Measurements from ENCODE around the gene ZBTB32. TPM values are rescaled to one million over a fixed set of nuclear protein-coding genes. Genes with fewer than 3 reads are reported as not detected.

Gene ZBTB32
- total RNA-seq, 1 experiment from 2014 or later = not detected

DNA sequence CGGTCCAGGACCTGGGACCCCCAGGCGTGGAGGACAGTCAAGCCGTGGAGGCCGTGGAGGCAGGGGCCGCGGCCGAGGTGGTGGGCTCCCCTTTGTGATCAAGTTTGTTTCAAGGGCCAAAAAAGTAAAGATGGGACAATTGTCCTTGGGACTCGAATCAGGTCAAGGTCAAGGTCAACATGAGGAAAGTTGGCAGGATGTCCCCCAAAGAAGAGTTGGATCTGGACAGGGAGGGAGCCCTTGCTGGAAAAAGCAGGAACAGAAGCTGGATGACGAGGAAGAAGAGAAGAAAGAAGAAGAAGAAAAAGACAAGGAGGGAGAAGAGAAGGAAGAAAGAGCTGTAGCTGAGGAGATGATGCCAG is 15.8 kb downstream of the ZBTB32 start:
- Histone ChIP-seq H3K4me3 (ENCODE audit: low read depth in 2 of 2, low read length in 2 of 2) (no peak overlapping the region), H3K27me3 (ENCODE audit: control insufficient read depth, insufficient read depth, low read length) (no peaks in the 10 kb centered on the region), H3K36me3 (ENCODE audit: control insufficient read depth, insufficient read depth, low read length) (peaks cover 16% of the 10 kb centered on the region; the same call in 1 of the 2 replicates), H3K27ac (ENCODE audit: low read length) (no peak overlapping the region), H3K4me1 (ENCODE audit: control insufficient read depth, insufficient read depth, low read length) (peaks cover 16% of the 10 kb centered on the region), H3K9me3 (ENCODE audit: control insufficient read depth, insufficient read depth, low read depth, low read length) (no peaks in the 10 kb centered on the region)
- ChIA-PET POLR2A (no interaction called here), CTCF (interaction anchor here (0.5 kb wide), 1 partner anchor 23 kb away, joined by 8 read pairs; no protein-coding TSS in a partner anchor)
- TF ChIP-seq POLR2AphosphoS5 (IDR thresholded peaks at IDR 0.05; ENCODE audit: low read depth, low read length) (no peak), TCF7L2 (IDR thresholded peaks at IDR 0.05; ENCODE audit: low read depth, low read length) (no peak), SIN3A (IDR thresholded peaks at IDR 0.05; ENCODE audit: borderline replicate concordance, insufficient read depth, low read depth, low read length) (no peak)
- TF ChIP-seq, protein P1, sequence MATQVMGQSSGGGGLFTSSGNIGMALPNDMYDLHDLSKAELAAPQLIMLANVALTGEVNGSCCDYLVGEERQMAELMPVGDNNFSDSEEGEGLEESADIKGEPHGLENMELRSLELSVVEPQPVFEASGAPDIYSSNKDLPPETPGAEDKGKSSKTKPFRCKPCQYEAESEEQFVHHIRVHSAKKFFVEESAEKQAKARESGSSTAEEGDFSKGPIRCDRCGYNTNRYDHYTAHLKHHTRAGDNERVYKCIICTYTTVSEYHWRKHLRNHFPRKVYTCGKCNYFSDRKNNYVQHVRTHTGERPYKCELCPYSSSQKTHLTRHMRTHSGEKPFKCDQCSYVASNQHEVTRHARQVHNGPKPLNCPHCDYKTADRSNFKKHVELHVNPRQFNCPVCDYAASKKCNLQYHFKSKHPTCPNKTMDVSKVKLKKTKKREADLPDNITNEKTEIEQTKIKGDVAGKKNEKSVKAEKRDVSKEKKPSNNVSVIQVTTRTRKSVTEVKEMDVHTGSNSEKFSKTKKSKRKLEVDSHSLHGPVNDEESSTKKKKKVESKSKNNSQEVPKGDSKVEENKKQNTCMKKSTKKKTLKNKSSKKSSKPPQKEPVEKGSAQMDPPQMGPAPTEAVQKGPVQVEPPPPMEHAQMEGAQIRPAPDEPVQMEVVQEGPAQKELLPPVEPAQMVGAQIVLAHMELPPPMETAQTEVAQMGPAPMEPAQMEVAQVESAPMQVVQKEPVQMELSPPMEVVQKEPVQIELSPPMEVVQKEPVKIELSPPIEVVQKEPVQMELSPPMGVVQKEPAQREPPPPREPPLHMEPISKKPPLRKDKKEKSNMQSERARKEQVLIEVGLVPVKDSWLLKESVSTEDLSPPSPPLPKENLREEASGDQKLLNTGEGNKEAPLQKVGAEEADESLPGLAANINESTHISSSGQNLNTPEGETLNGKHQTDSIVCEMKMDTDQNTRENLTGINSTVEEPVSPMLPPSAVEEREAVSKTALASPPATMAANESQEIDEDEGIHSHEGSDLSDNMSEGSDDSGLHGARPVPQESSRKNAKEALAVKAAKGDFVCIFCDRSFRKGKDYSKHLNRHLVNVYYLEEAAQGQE (IDR thresholded peaks at IDR 0.05; ENCODE audit: insufficient read depth in 1 of 2, low read depth in 2 of 2, low read length in 1 of 2) = no peak
- TF ChIP-seq, protein P2, sequence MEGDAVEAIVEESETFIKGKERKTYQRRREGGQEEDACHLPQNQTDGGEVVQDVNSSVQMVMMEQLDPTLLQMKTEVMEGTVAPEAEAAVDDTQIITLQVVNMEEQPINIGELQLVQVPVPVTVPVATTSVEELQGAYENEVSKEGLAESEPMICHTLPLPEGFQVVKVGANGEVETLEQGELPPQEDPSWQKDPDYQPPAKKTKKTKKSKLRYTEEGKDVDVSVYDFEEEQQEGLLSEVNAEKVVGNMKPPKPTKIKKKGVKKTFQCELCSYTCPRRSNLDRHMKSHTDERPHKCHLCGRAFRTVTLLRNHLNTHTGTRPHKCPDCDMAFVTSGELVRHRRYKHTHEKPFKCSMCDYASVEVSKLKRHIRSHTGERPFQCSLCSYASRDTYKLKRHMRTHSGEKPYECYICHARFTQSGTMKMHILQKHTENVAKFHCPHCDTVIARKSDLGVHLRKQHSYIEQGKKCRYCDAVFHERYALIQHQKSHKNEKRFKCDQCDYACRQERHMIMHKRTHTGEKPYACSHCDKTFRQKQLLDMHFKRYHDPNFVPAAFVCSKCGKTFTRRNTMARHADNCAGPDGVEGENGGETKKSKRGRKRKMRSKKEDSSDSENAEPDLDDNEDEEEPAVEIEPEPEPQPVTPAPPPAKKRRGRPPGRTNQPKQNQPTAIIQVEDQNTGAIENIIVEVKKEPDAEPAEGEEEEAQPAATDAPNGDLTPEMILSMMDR (IDR thresholded peaks at IDR 0.05) = no peak
- ATAC-seq (no peak), DNase-seq (ENCODE audit: low read depth, low spot score) (no peak)
- intact Hi-C loops (cut with micrococcal nuclease; ENCODE audit: unreplicated experiment) = no loop called here
- BruUV-seq (replicated peaks) = no TSS peak
- in situ Hi-C loops (cut with HindIII; ENCODE audit: low pct_unique_long_range_greater_than_20kb, low sequenced_read_pairs) = no loop called here

DNA sequence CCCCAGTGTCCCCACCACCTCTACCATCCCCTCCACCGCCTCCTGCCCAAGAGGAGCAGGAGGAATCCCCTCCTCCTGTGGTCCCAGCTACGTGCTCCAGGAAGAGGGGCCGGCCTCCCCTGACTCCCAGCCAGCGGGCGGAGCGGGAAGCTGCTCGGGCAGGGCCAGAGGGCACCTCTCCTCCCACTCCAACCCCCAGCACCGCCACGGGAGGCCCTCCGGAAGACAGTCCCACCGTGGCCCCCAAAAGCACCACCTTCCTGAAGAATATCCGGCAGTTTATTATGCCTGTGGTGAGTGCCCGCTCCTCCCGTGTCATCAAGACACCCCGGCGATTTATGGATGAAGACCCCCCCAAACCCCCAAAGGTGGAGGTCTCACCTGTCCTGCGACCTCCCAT is 16.3 kb downstream of the ZBTB32 start:
- POLR2A ChIA-PET = no interaction called here
- CTCF ChIA-PET = interaction anchor here (0.5 kb wide), 1 partner anchor 23 kb away, joined by 8 read pairs; no protein-coding TSS in a partner anchor
- no TSS peak for BruUV-seq (replicated peaks)

More for the DNA sequence above, 16.3 kb downstream of the ZBTB32 start:
- in situ Hi-C loops (cut with HindIII; ENCODE audit: low pct_unique_long_range_greater_than_20kb, low sequenced_read_pairs) (no loop called here), intact Hi-C loops (cut with micrococcal nuclease; ENCODE audit: unreplicated experiment) (no loop called here)
- H3K4me3 ChIP-seq (ENCODE audit: low read depth in 2 of 2, low read length in 2 of 2) = no peak overlapping the region
- ATAC-seq (no peak), DNase-seq (ENCODE audit: low read depth, low spot score) (no peak)
- TF ChIP-seq TCF7L2 (IDR thresholded peaks at IDR 0.05; ENCODE audit: low read depth, low read length) (no peak), POLR2AphosphoS5 (IDR thresholded peaks at IDR 0.05; ENCODE audit: low read depth, low read length) (no peak), SIN3A (IDR thresholded peaks at IDR 0.05; ENCODE audit: borderline replicate concordance, insufficient read depth, low read depth, low read length) (no peak)
- TF ChIP-seq, protein P2 (IDR thresholded peaks at IDR 0.05) = no peak
- TF ChIP-seq, protein P1 (IDR thresholded peaks at IDR 0.05; ENCODE audit: insufficient read depth in 1 of 2, low read depth in 2 of 2, low read length in 1 of 2) = no peak
- H3K27ac ChIP-seq (ENCODE audit: low read length) = no peak overlapping the region
- no peaks in the 10 kb centered on the region for H3K27me3 ChIP-seq (ENCODE audit: control insufficient read depth, insufficient read depth, low read length)
- peaks cover 14% of the 10 kb centered on the region for H3K4me1 ChIP-seq (ENCODE audit: control insufficient read depth, insufficient read depth, low read length)
- peaks cover 18% of the 10 kb centered on the region; the same call in 1 of the 2 replicates for H3K36me3 ChIP-seq (ENCODE audit: control insufficient read depth, insufficient read depth, low read length)
- no peaks in the 10 kb centered on the region for H3K9me3 ChIP-seq (ENCODE audit: control insufficient read depth, insufficient read depth, low read depth, low read length)
